HepG2 (cell line): ENCODE measurements around the gene MYBPC3. TPM values are rescaled to one million over a fixed set of nuclear protein-coding genes. Genes with fewer than 3 reads are reported as not detected.

Source experiments
- ATAC-seq: fragments of 200-7000 bp; cut with Tn5 transposase; 3 replicates; pipeline ENCODE4 v1.9.1; 2020; ENCODE audit warnings: mild to moderate bottlenecking, moderate library complexity
- BruUV-seq: library from RNA; stranded (reverse); fragments of 400-500 nt; replicated peaks from 2 replicates; lab custom pipeline; 2021; lab: Mats Ljungman, UMichigan
- CTCF ChIA-PET: fragments of 300-600 bp; formaldehyde crosslinking; extraction: SDS; loops from one replicate; lab custom pipeline; 2021; ENCODE audit warnings: low total read pairs, inconsistent platforms, low intra/inter-chr PET ratio; lab: Yijun Ruan, JAX
- POLR2A ChIA-PET: fragments of 350-600 bp; sonication (Branson Sonifier 250); formaldehyde crosslinking; loops from one replicate; lab custom pipeline; 2020; ENCODE audit warnings: antibody characterized with exemption, inconsistent platforms; lab: Yijun Ruan, JAX
- DNase-seq: peaks from one replicate; pipeline ENCODE4 v3.0.0-alpha.2; 2015; ENCODE audit warnings: low spot score
- FAIRE-seq: peaks from 3 replicates; lab custom pipeline; 2011; peaks lifted over from hg19 to GRCh38; lab: Jason Lieb, UNC
- H2AFZ ChIP-seq: one replicate; pipeline ENCODE4 v1.6.1; 2011; ENCODE audit warnings: low read length, inconsistent platforms
- H3K27ac ChIP-seq: fragments of 300-600 bp; 3 replicates; pipeline ENCODE4 v1.8.0; 2011; ENCODE audit warnings: mixed run types, mild to moderate bottlenecking, mixed read lengths, low read length, inconsistent platforms; ENCODE audit not compliant: insufficient read depth; ENCODE audit errors: extremely low read length
- H3K27me3 ChIP-seq, 2 experiments: fragments of 200-600 bp in 1 of 2; 2 replicates in 1 of 2; 3 replicates in 1 of 2; pipeline versions ENCODE4 v1.6.0 to v1.8.0; 2011; ENCODE audit warnings: low read length in 2 of 2, mild to moderate bottlenecking in 2 of 2, moderate library complexity in 2 of 2, inconsistent platforms in 1 of 2; ENCODE audit not compliant: insufficient read depth in 2 of 2, control insufficient read depth in 1 of 2
- H3K36me3 ChIP-seq, 2 experiments: fragments of 200-600 bp in 1 of 2; replicated peaks in 1 of 2; 2 replicates in 1 of 2; 3 replicates in 1 of 2; pipeline versions ENCODE4 v1.5.1 to v1.8.0; 2011; ENCODE audit warnings: low read length in 2 of 2, inconsistent platforms in 1 of 2; ENCODE audit not compliant: insufficient read depth in 2 of 2, control insufficient read depth in 1 of 2
- H3K4me1 ChIP-seq: 2 replicates; pipeline ENCODE4 v1.5.1; 2012; ENCODE audit warnings: low read length, inconsistent platforms; ENCODE audit not compliant: insufficient read depth
- H3K4me2 ChIP-seq: 2 replicates; pipeline ENCODE4 v1.6.0; 2011; ENCODE audit warnings: low read depth, low read length, inconsistent platforms
- H3K4me3 ChIP-seq, 3 experiments: fragments of 200-600 bp in 1 of 3; sonication (generic), shearing (Covaris generic) in 1 of 3; replicated peaks in 1 of 3; 2 replicates each; pipeline ENCODE4 v1.5.1; 2011 to 2016; ENCODE audit warnings: low read length in 3 of 3, inconsistent platforms in 2 of 3, low read depth in 2 of 3, mild to moderate bottlenecking in 2 of 3, control low read depth in 1 of 3, mixed read lengths in 1 of 3; ENCODE audit not compliant: insufficient read depth in 1 of 3
- H3K79me2 ChIP-seq: one replicate; pipeline ENCODE4 v1.6.1; 2011; ENCODE audit warnings: low read length, inconsistent platforms; ENCODE audit not compliant: insufficient read depth
- H3K9ac ChIP-seq: 2 replicates; pipeline ENCODE4 v1.6.0; 2011; ENCODE audit warnings: mild to moderate bottlenecking, low read depth, low read length, inconsistent platforms; ENCODE audit not compliant: insufficient read depth
- H3K9me3 ChIP-seq: 2 replicates; pipeline ENCODE4 v1.5.1; 2012; ENCODE audit warnings: mild to moderate bottlenecking, low read length
- H4K20me1 ChIP-seq: 2 replicates; pipeline ENCODE4 v1.6.0; 2011; ENCODE audit warnings: inconsistent platforms, mild to moderate bottlenecking, low read length, moderate library complexity; ENCODE audit not compliant: insufficient read depth
- CEBPB ChIP-seq: IDR thresholded peaks from 2 replicates; pipeline ENCODE4 v1.6.1; 2011; ENCODE audit warnings: low read depth, low read length, improper control_type of control experiment, borderline replicate concordance
- FOXA3 ChIP-seq: IDR thresholded peaks from 2 replicates; pipeline ENCODE4 v1.6.1; 2016; ENCODE audit warnings: missing genetic modification reagents, missing compliant biosample characterization
- NCOA5 ChIP-seq: sonication (generic); formaldehyde crosslinking; IDR thresholded peaks from 2 replicates; pipeline ENCODE4 v1.4.0; 2020; ENCODE audit warnings: missing genetic modification reagents
- RAD21 ChIP-seq: fragments of 450-650 bp; formaldehyde crosslinking; IDR thresholded peaks from 2 replicates; pipeline ENCODE4 v1.5.0; 2020; ENCODE audit warnings: mild to moderate bottlenecking
- TBL1XR1 ChIP-seq: fragments of 150-350 bp; IDR thresholded peaks from 2 replicates; pipeline ENCODE4 v1.6.1; 2014; ENCODE audit warnings: borderline replicate concordance, low read length; ENCODE audit not compliant: partially characterized antibody
- TFE3 ChIP-seq: IDR thresholded peaks from 2 replicates; pipeline ENCODE4 v1.6.1; 2016
- ZNF34 ChIP-seq: sonication (generic); formaldehyde crosslinking; IDR thresholded peaks from 2 replicates; pipeline ENCODE4 v1.4.0; 2020; ENCODE audit warnings: mild to moderate bottlenecking, missing genetic modification reagents, borderline replicate concordance
- ZNF549 ChIP-seq: sonication (generic); formaldehyde crosslinking; IDR thresholded peaks from 2 replicates; pipeline ENCODE4 v1.5.0; 2020; ENCODE audit warnings: missing genetic modification reagents
- ZNF564 ChIP-seq: sonication (generic); formaldehyde crosslinking; IDR thresholded peaks from 2 replicates; pipeline ENCODE4 v1.8.1; 2023; ENCODE audit warnings: mild to moderate bottlenecking, missing genetic modification reagents
- ZNF607 ChIP-seq: sonication (generic); formaldehyde crosslinking; IDR thresholded peaks from 2 replicates; pipeline ENCODE4 v1.5.1; 2020; ENCODE audit warnings: missing genetic modification reagents, mild to moderate bottlenecking, borderline replicate concordance
- ZNF740 ChIP-seq: sonication (generic); formaldehyde crosslinking; IDR thresholded peaks from 2 replicates; pipeline ENCODE4 v1.4.0; 2020; ENCODE audit warnings: missing genetic modification reagents
- WGBS: methylation state at CpG from one replicate; pipeline ENCODE4 v1.1.6; 2017; ENCODE audit warnings: low lambda C conversion rate; 5-methylcytosine and 5-hydroxymethylcytosine counted together
- in situ Hi-C: cut with HindIII; loops from 2 replicates; pipeline ENCODE4 v1.10.0; 2017; ENCODE audit warnings: low pct_unique_long_range_greater_than_20kb; ENCODE audit not compliant: extremely low pct_ligation_motif_present
- intact Hi-C: fragments of 100-400 bp; cut with micrococcal nuclease; formaldehyde crosslinking; loops from one replicate; pipeline ENCODE4 v1.10.0; 2022; ENCODE audit not compliant: unreplicated experiment
- polyA plus RNA-seq, 8 experiments: library from polyadenylated mRNA; depleted of rRNA in 3 of 8; stranded (reverse) in 7 of 8; unstranded in 1 of 8; fragments of >200 nt; fragmentation: Illumina TruSeq in 4 of 8; extraction: Trizol in 4 of 8; gene quantifications; 2 replicates each; pipeline versions ENCODE4 v1.2.1 to v1.2.3, GENCODE V29; 2011 to 2016; ENCODE audit warnings: low read depth in 4 of 8, missing spikeins in 1 of 8, mixed read lengths in 1 of 8; ENCODE audit not compliant: insufficient read depth in 1 of 8
- total RNA-seq, 5 experiments: library from RNA; depleted of rRNA; stranded (reverse); fragments of >200 nt; fragmentation: Illumina TruSeq; extraction: Trizol; gene quantifications; 2 replicates each; pipeline ENCODE4 v1.2.3, GENCODE V29; 2016; ENCODE audit warnings: low read depth in 1 of 5

The MYBPC3 gene
- total and polyA plus RNA-seq, 2 of the 13 experiments (the other 11 are each of a cell fraction or from before 2014, with no cell fraction given) = not detected

GRCh38 chr11:47359586-47359985, 7.1 kb upstream of the MYBPC3 start (continued):
- TF ChIP-seq TFE3 (CRISPR knock-in tag) (no peak), ZNF34 (CRISPR knock-in tag) (no peak), TBL1XR1 (no peak), ZNF740 (no peak), FOXA3 (no peak), ZNF564 (CRISPR knock-in tag) (no peak), ZNF549 (CRISPR knock-in tag) (no peak), NCOA5 (CRISPR knock-in tag) (no peak)

DNA sequence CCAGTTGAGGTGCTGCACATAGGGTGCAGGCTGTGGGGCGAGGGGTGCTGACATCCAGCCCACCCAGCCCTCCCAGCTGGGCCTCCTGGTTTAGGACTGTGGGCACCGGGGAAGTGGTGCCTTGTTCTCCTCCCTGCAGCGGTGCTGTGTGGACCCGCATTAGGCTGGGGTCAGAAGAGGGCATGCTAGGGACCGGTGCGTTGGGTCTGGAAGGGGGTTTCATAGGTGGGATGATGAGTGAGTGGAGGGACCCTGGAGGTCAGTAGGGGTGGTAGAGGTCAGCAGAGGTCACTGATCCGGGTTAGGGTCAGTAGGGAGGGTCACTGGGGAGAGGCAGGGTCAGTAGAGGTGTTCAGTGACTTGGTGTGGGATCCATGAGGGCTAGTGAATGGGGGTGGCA, 6.7 kb upstream of the MYBPC3 start:
- Histone ChIP-seq H4K20me1 (no peaks in the 10 kb centered on the region), H3K4me2 (peak overlapping the region; percentile 33; the same call in 1 of the 2 replicates), H3K36me3 (no peaks in the 10 kb centered on the region), H2AFZ (no peak overlapping the region), H3K27ac (no peak overlapping the region), H3K4me1 (peaks cover 49% of the 10 kb centered on the region), H3K4me3 (peak overlapping the region in 1 of 3 experiments; percentile 16; a peak in 1 of 6 replicates), H3K9ac (no peak overlapping the region), H3K27me3 (peaks cover 0 to 9% of the 10 kb centered on the region in 2 experiments; a peak in 1 of 5 replicates), H3K79me2 (no peaks in the 10 kb centered on the region), H3K9me3 (no peaks in the 10 kb centered on the region)
- WGBS = 24% methylated on average over 7 of the region's 7 CpGs
- intact Hi-C loops (loop anchor here (5.0 kb wide), 1 partner anchor 253 kb away; no protein-coding TSS in a partner anchor), in situ Hi-C loops (no loop called here)
- ATAC-seq = no peak
- BruUV-seq = no TSS peak
- TF ChIP-seq ZNF607 (no peak), RAD21 (no peak), CEBPB (no peak)
- FAIRE-seq = no peak
- POLR2A ChIA-PET = interaction anchor here (1.0 to 1.2 kb wide), 2 partner anchors 10 to 187 kb away, joined by 3 read pairs; no protein-coding TSS in a partner anchor
- no peak for DNase-seq
- CTCF ChIA-PET = no interaction called here
